K562 (cell line): ENCODE results near the gene YTHDF1. TPM values are rescaled to one million over a fixed set of nuclear protein-coding genes. Genes with fewer than 3 reads are reported as not detected.
A peak's percentile ranks its signal among the peaks of the same experiment; 100 is the strongest.

Experiments used
- ATF3 ChIP-seq, 2 experiments: fragments of 450-650 bp in 1 of 2; sonication (generic) in 1 of 2; formaldehyde crosslinking in 1 of 2; IDR thresholded peaks in 1 of 2; conservative IDR thresholded peaks in 1 of 2; 2 replicates each; pipeline versions ENCODE4 v1.6.1 to v1.8.1; 2016 to 2023; ENCODE audit warnings: mild to moderate bottlenecking in 2 of 2, moderate library complexity in 2 of 2, inconsistent platforms in 1 of 2, missing genetic modification reagents in 1 of 2
- BHLHE40 ChIP-seq: IDR thresholded peaks from 2 replicates; pipeline ENCODE4 v1.6.1; 2011; ENCODE audit warnings: low read length, improper control_type of control experiment
- CBFB ChIP-seq: sonication (generic); formaldehyde crosslinking; IDR thresholded peaks from 2 replicates; pipeline ENCODE4 v1.4.0; 2020; ENCODE audit warnings: mild to moderate bottlenecking, missing genetic modification reagents
- CREM ChIP-seq: IDR thresholded peaks from 2 replicates; pipeline ENCODE4 v1.6.1; 2014; ENCODE audit warnings: antibody characterized with exemption, low read depth
- ELF1 ChIP-seq: fragments of 200-800 bp; sonication (Bioruptor generic); IDR thresholded peaks from 2 replicates; pipeline ENCODE4 v1.6.1; 2016; ENCODE audit warnings: missing genetic modification characterization, missing compliant biosample characterization
- HNRNPL ChIP-seq: fragments of 200-400 bp; formaldehyde crosslinking; IDR thresholded peaks from 2 replicates; pipeline ENCODE4 v1.6.1; 2017; ENCODE audit warnings: low read depth, mild to moderate bottlenecking, low read length
- MAFK ChIP-seq: IDR thresholded peaks from 2 replicates; pipeline ENCODE4 v1.6.1; 2011; ENCODE audit warnings: low read length, improper control_type of control experiment
- MITF ChIP-seq: IDR thresholded peaks from 2 replicates; pipeline ENCODE4 v1.6.1; 2014; ENCODE audit warnings: antibody characterized with exemption
- MYC ChIP-seq, 2 experiments: fragments of 250-450 bp in 1 of 2; sonication (Bioruptor Pico) in 1 of 2; IDR thresholded peaks; 2 replicates each; pipeline versions ENCODE4 v1.5.1 to v1.6.1; 2012 to 2021; ENCODE audit warnings: low read depth in 2 of 2, borderline replicate concordance in 1 of 2, improper control_type of control experiment in 1 of 2, low read length in 1 of 2, mild to moderate bottlenecking in 1 of 2, moderate library complexity in 1 of 2
- PBX2 ChIP-seq, 2 experiments: IDR thresholded peaks in 1 of 2; conservative IDR thresholded peaks in 1 of 2; 2 replicates each; pipeline ENCODE4 v1.6.1; 2016; ENCODE audit warnings: low read depth in 2 of 2, mild to moderate bottlenecking in 1 of 2, missing compliant biosample characterization in 1 of 2, missing genetic modification characterization in 1 of 2, moderate library complexity in 1 of 2
- PML ChIP-seq: IDR thresholded peaks from 2 replicates; pipeline ENCODE4 v1.6.1; 2012; ENCODE audit warnings: low read length, inconsistent platforms
- PREB ChIP-seq: sonication (generic); formaldehyde crosslinking; IDR thresholded peaks from 2 replicates; pipeline ENCODE4 v1.8.1; 2023; ENCODE audit warnings: mild to moderate bottlenecking, missing genetic modification reagents
- RAD51 ChIP-seq: fragments of 450-650 bp; IDR thresholded peaks from 2 replicates; pipeline ENCODE4 v1.7.1; 2016; ENCODE audit warnings: low read depth, mild to moderate bottlenecking, borderline replicate concordance
- SRF ChIP-seq, 2 experiments: fragments of 250-450, 450-650 bp in 1 of 2; sonication (Bioruptor Pico) in 1 of 2; sonication (generic) in 1 of 2; formaldehyde crosslinking; IDR thresholded peaks; 2 replicates each; pipeline versions ENCODE4 v1.5.0 to v1.5.1; 2020 to 2022; ENCODE audit warnings: mild to moderate bottlenecking in 1 of 2, missing genetic modification reagents in 1 of 2
- USF1 ChIP-seq: sonication (generic); formaldehyde crosslinking; IDR thresholded peaks from 2 replicates; pipeline ENCODE4 v1.9.0; 2022; ENCODE audit warnings: mild to moderate bottlenecking, missing genetic modification reagents
- ZC3H4 ChIP-seq: sonication (generic); formaldehyde crosslinking; IDR thresholded peaks from 2 replicates; pipeline ENCODE4 v1.9.0; 2021; ENCODE audit warnings: missing genetic modification reagents, borderline replicate concordance
- ZFP36 ChIP-seq: fragments of 150-350 bp; IDR thresholded peaks from 2 replicates; pipeline ENCODE4 v1.6.1; 2018; ENCODE audit warnings: low read length, low read depth; ENCODE audit not compliant: partially characterized antibody
- ZNF282 ChIP-seq: sonication (generic); formaldehyde crosslinking; IDR thresholded peaks from 2 replicates; pipeline ENCODE4 v1.8.1; 2023; ENCODE audit warnings: missing genetic modification reagents
- ZNF77 ChIP-seq: fragments of 250-450 bp; sonication (Bioruptor Pico); IDR thresholded peaks from 2 replicates; pipeline ENCODE4 v1.5.0; 2020
- polyA plus RNA-seq, 8 experiments: library from polyadenylated mRNA; depleted of rRNA in 4 of 8; stranded (reverse) in 5 of 8; unstranded in 3 of 8; fragments of >200 nt; fragmentation: Nextera tagmentation in 2 of 8; fragmentation: Illumina TruSeq in 1 of 8; extraction: Ambion mirVana in 2 of 8; extraction: Trizol in 1 of 8; gene quantifications; 2 replicates each; pipeline versions ENCODE4 v1.2.1 to v1.2.3, GENCODE V29; 2011 to 2014; ENCODE audit warnings: inconsistent platforms in 1 of 8, missing spikeins in 1 of 8
- total RNA-seq, 7 experiments: library from RNA; depleted of rRNA in 6 of 7; stranded (reverse); fragments of >200 nt in 6 of 7; fragmentation: Illumina TruSeq in 2 of 7; extraction: Trizol in 2 of 7; gene quantifications; 2 replicates each; pipeline versions ENCODE4 v1.2.1 to v1.2.3, GENCODE V29; 2011 to 2021; ENCODE audit warnings: low replicate concordance in 1 of 7

Gene YTHDF1
- total and polyA plus RNA-seq, 9 of the 15 experiments (the other 6 are each of a cell fraction or from before 2014, with no cell fraction given) = 10.1 to 42.4 (median 27.8) TPM

- TF ChIP-seq ATF3 (IDR thresholded peaks at IDR 0.05) (no peak), ATF3 (CRISPR knock-in tag; conservative IDR thresholded peaks at IDR 0.05) (no peak), USF1 (CRISPR knock-in tag) (peak; percentile 75), MYC (IDR thresholded peaks at IDR 0.05; ENCODE audit: low read depth, low read length) (no peak), MYC (CRISPR knock-in tag; IDR thresholded peaks at IDR 0.05; ENCODE audit: borderline replicate concordance, low read depth) (no peak), ZFP36 (no peak), CREM (0 out of 2 replicates have a peak, but pooled peaks have one; percentile 34), MAFK (no peak), CBFB (CRISPR knock-in tag) (no peak), ZNF282 (CRISPR knock-in tag) (no peak), HNRNPL (no peak), BHLHE40 (peak; percentile 81), ZNF77 (CRISPR knock-in tag) (no peak), PBX2 (CRISPR knock-in tag; IDR thresholded peaks at IDR 0.05; ENCODE audit: low read depth) (no peak), PBX2 (tag; conservative IDR thresholded peaks at IDR 0.05; ENCODE audit: low read depth) (no peak), SRF (CRISPR knock-in tag; IDR thresholded peaks at IDR 0.05) (no peak), RAD51 (peak; percentile 32; the same call in 1 of the 2 replicates), MITF (0 out of 2 replicates have a peak, but pooled peaks have one; percentile 40), ZC3H4 (CRISPR knock-in tag) (no peak), PREB (CRISPR knock-in tag) (no peak), ELF1 (no peak), PML (no peak)
Observed at GRCh38 chr20:63238514-63239125, 22.7 kb upstream of the YTHDF1 start (continued).
